DOHH2 (cell line): ENCODE measurements around the gene DNAI4.

Experiments
- H3F3A ChIP-seq: fragments of 200-600 bp; sonication (generic), shearing (Covaris generic); 2 replicates; pipeline ENCODE4 v1.6.0; 2016; ENCODE audit warnings: antibody characterized with exemption, mild to moderate bottlenecking; ENCODE audit not compliant: control insufficient read depth, insufficient read depth
- H3K27ac ChIP-seq: fragments of 200-600 bp; sonication (generic); 2 replicates; pipeline ENCODE4 v1.5.1; 2014; ENCODE audit warnings: low read depth, mild to moderate bottlenecking, low read length, moderate library complexity
- H3K27me3 ChIP-seq: fragments of 200-600 bp; sonication (generic); 2 replicates; pipeline ENCODE4 v1.6.1; 2014; ENCODE audit warnings: mild to moderate bottlenecking, low read length, mixed read lengths; ENCODE audit not compliant: control insufficient read depth
- H3K36me3 ChIP-seq: fragments of 200-600 bp; sonication (generic); 2 replicates; pipeline ENCODE4 v1.6.1; 2014; ENCODE audit warnings: mild to moderate bottlenecking, low read length, moderate library complexity, mixed read lengths; ENCODE audit not compliant: control insufficient read depth
- H3K4me1 ChIP-seq: fragments of 200-600 bp; sonication (generic); 2 replicates; pipeline ENCODE4 v1.6.1; 2014; ENCODE audit warnings: mild to moderate bottlenecking, low read length, mixed read lengths; ENCODE audit not compliant: control insufficient read depth
- H3K4me2 ChIP-seq: fragments of 200-600 bp; sonication (generic); 2 replicates; pipeline ENCODE4 v1.6.0; 2014; ENCODE audit warnings: mild to moderate bottlenecking, low read length, moderate library complexity
- H3K4me3 ChIP-seq: fragments of 200-600 bp; sonication (generic); 2 replicates; pipeline ENCODE4 v1.5.1; 2014; ENCODE audit warnings: mild to moderate bottlenecking, low read length, mixed read lengths
- H3K79me2 ChIP-seq: fragments of 200-600 bp; sonication (generic); 2 replicates; pipeline ENCODE4 v1.6.1; 2014; ENCODE audit warnings: mild to moderate bottlenecking, low read length, mixed read lengths; ENCODE audit not compliant: control insufficient read depth
- H3K9me2 ChIP-seq: fragments of 200-600 bp; sonication (generic); replicated peaks from 2 replicates; pipeline ENCODE4 v1.6.1; 2014; ENCODE audit warnings: mild to moderate bottlenecking, low read length, mixed read lengths; ENCODE audit not compliant: control insufficient read depth
- H3K9me3 ChIP-seq: fragments of 200-600 bp; sonication (generic); 2 replicates; pipeline ENCODE4 v1.6.1; 2014; ENCODE audit warnings: antibody characterized with exemption, low read length, mixed read lengths; ENCODE audit not compliant: control insufficient read depth, insufficient read depth
- H4K20me1 ChIP-seq: fragments of 200-600 bp; sonication (generic); 2 replicates; pipeline ENCODE4 v1.6.0; 2014; ENCODE audit warnings: low read depth, mild to moderate bottlenecking, antibody characterized with exemption, low read length, moderate library complexity; ENCODE audit not compliant: control insufficient read depth, insufficient read depth
- CTCF ChIP-seq: fragments of 200-600 bp; sonication (generic); IDR thresholded peaks from one replicate; pipeline ENCODE4 v1.5.1; 2014; ENCODE audit warnings: antibody characterized with exemption, mild to moderate bottlenecking, low read depth, low read length; ENCODE audit not compliant: poor library complexity, severe bottlenecking
- EZH2phosphoT487 ChIP-seq: fragments of 200-600 bp; sonication (generic); IDR thresholded peaks from 2 replicates; pipeline ENCODE4 v1.6.1; 2017; ENCODE audit warnings: borderline replicate concordance, mild to moderate bottlenecking, antibody characterized with exemption, low read length, moderate library complexity, mixed read lengths

Gene DNAI4

GRCh38 chr1:66945316-66945715, 20.7 kb upstream of the DNAI4 start:
- Histone ChIP-seq H3K27me3 (no peaks in the 10 kb centered on the region), H3F3A (no peaks in the 10 kb centered on the region; the same call in 1 of the 2 replicates), H4K20me1 (no peaks in the 10 kb centered on the region), H3K36me3 (peaks cover 73% of the 10 kb centered on the region), H3K9me2 (no peaks in the 10 kb centered on the region), H3K4me2 (no peak overlapping the region), H3K4me1 (no peaks in the 10 kb centered on the region), H3K9me3 (no peaks in the 10 kb centered on the region), H3K79me2 (peaks cover 31% of the 10 kb centered on the region), H3K4me3 (no peak overlapping the region), H3K27ac (no peak overlapping the region)
- TF ChIP-seq EZH2phosphoT487 (no peak), CTCF (no peak)

- Histone ChIP-seq H3F3A (no peaks in the 10 kb centered on the region; the same call in 1 of the 2 replicates), H3K79me2 (peaks cover 39% of the 10 kb centered on the region), H3K4me1 (no peaks in the 10 kb centered on the region), H3K9me3 (no peaks in the 10 kb centered on the region), H3K4me2 (no peak overlapping the region), H3K27me3 (no peaks in the 10 kb centered on the region), H3K27ac (no peak overlapping the region), H3K36me3 (peaks cover 78% of the 10 kb centered on the region), H3K4me3 (no peak overlapping the region), H4K20me1 (no peaks in the 10 kb centered on the region), H3K9me2 (no peaks in the 10 kb centered on the region)
- TF ChIP-seq CTCF (no peak), EZH2phosphoT487 (no peak)
Observed at GRCh38 chr1:66944330-66945274, 19.9 kb upstream of the DNAI4 start.

- H3K4me3 ChIP-seq, result no peak overlapping the region
- no peaks in the 10 kb centered on the region; the same call in 1 of the 2 replicates for H3F3A ChIP-seq
- H3K9me2 ChIP-seq, result no peaks in the 10 kb centered on the region
- H4K20me1 ChIP-seq, result no peaks in the 10 kb centered on the region
- no peaks in the 10 kb centered on the region for H3K27me3 ChIP-seq
- peaks cover 76% of the 10 kb centered on the region for H3K36me3 ChIP-seq
- H3K9me3 ChIP-seq, result no peaks in the 10 kb centered on the region
- no peaks in the 10 kb centered on the region for H3K4me1 ChIP-seq
- peaks cover 50% of the 10 kb centered on the region for H3K79me2 ChIP-seq
- TF ChIP-seq EZH2phosphoT487 (no peak), CTCF (no peak)
- H3K4me2 ChIP-seq, result no peak overlapping the region
- H3K27ac ChIP-seq, result no peak overlapping the region
Observed at GRCh38 chr1:66943361-66943969, 18.8 kb upstream of the DNAI4 start.
